GM10248 (cell line): Measurements from ENCODE around the gene SLC17A5.

ENCODE experiments used
- CTCF ChIA-PET: fragments of 300-600 bp; sonication (Branson Sonifier 250); formaldehyde crosslinking; extraction: SDS; loops from one replicate; lab custom pipeline; 2021; ENCODE audit warnings: antibody characterized with exemption; lab: Yijun Ruan, JAX
- POLR2A ChIA-PET: fragments of 350-650 bp; sonication (Branson Sonifier 250); formaldehyde crosslinking; extraction: SDS; loops from one replicate; lab custom pipeline; 2020; ENCODE audit warnings: antibody characterized with exemption; lab: Yijun Ruan, JAX
- DNase-seq: peaks from one replicate; pipeline ENCODE4 v3.0.0; 2012; ENCODE audit errors: extremely low spot score
- CTCF ChIP-seq: IDR thresholded peaks from 2 replicates; pipeline ENCODE4 v1.5.1; 2012; ENCODE audit warnings: mild to moderate bottlenecking, low read depth; ENCODE audit errors: extremely low read depth, missing control alignments, control extremely low read depth

Gene SLC17A5

GRCh38 chr6:73548458-73549446 is 105.0 kb downstream of the SLC17A5 start:
- no peak for TF ChIP-seq CTCF
- POLR2A ChIA-PET: interaction anchor here (0.6 kb wide), 1 partner anchor 34 kb away, joined by 6 read pairs; no protein-coding TSS in a partner anchor
- no peak for DNase-seq
- CTCF ChIA-PET: interaction anchor here (1.0 to 3.0 kb wide), 9 partner anchors 9 to 63 kb away, joined by 3 to 16 read pairs (median 4); no protein-coding TSS in a partner anchor

- DNase-seq: no peak
- no peak for TF ChIP-seq CTCF
- CTCF ChIA-PET: interaction anchor here (1.5 kb wide), 1 partner anchor 19 kb away, joined by 3 read pairs; no protein-coding TSS in a partner anchor
- POLR2A ChIA-PET: no interaction called here
Observed at GRCh38 chr6:73547036-73547435, 106.8 kb downstream of the SLC17A5 start.
